Testis (tissue), 2 donors: ENCODE measurements around the gene APOBEC3F.
"Not testable (repeated sequence)": the region's sequence is repeated elsewhere in the genome, so short reads cannot be mapped to it uniquely, and the experiment has no call there.

Experiments
- POLR2A ChIP-seq: fragments of 450-650 bp; IDR thresholded peaks from one replicate; pipeline ENCODE4 v1.6.1; 2017; ENCODE audit warnings: antibody characterized with exemption, mild to moderate bottlenecking, moderate library complexity
- TF ChIP-seq, protein P1 (sequence below), 3 experiments: fragments of 450-650 bp in 2 of 3; fragments of 200-600 bp in 1 of 3; sonication (generic) in 1 of 3; IDR thresholded peaks; one replicate each; pipeline ENCODE4 v1.5.1; 2016 to 2019; ENCODE audit warnings: antibody characterized with exemption in 3 of 3, mild to moderate bottlenecking in 2 of 3, moderate library complexity in 1 of 3

DNA sequence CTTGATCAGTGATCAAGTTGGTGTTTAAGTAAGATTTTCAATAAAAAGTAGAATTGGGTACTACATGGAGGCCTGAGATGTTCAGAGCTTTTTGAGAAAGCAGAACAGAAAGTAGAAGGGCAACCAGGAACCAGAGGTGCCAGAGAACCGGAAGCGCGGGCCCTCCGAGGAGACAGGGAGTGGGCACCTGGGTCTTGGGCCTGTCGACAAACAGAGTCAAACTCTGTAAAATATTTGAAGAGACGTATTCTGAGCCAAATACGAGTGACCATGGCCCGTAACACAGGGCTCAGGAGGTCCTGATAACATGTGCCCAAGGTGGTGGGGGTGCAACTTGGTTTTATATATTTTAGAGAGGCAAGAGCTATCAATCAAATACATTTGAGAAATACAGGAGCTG is 23.2 kb downstream of the APOBEC3F start:
- not testable (repeated sequence) for TF ChIP-seq POLR2A
- TF ChIP-seq, protein P1, sequence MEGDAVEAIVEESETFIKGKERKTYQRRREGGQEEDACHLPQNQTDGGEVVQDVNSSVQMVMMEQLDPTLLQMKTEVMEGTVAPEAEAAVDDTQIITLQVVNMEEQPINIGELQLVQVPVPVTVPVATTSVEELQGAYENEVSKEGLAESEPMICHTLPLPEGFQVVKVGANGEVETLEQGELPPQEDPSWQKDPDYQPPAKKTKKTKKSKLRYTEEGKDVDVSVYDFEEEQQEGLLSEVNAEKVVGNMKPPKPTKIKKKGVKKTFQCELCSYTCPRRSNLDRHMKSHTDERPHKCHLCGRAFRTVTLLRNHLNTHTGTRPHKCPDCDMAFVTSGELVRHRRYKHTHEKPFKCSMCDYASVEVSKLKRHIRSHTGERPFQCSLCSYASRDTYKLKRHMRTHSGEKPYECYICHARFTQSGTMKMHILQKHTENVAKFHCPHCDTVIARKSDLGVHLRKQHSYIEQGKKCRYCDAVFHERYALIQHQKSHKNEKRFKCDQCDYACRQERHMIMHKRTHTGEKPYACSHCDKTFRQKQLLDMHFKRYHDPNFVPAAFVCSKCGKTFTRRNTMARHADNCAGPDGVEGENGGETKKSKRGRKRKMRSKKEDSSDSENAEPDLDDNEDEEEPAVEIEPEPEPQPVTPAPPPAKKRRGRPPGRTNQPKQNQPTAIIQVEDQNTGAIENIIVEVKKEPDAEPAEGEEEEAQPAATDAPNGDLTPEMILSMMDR (IDR thresholded peaks at IDR 0.05), result not testable (repeated sequence)
